BJ (cell line): ENCODE results near the gene SSRP1. TPM values are rescaled to one million over a fixed set of nuclear protein-coding genes. Genes with fewer than 3 reads are reported as not detected.

Source experiments
- CTCF ChIA-PET: fragments of 350-600 bp; formaldehyde crosslinking; extraction: SDS; loops from one replicate; lab custom pipeline; 2021; ENCODE audit warnings: antibody characterized with exemption, inconsistent platforms; lab: Yijun Ruan, JAX
- POLR2A ChIA-PET: fragments of 300-600 bp; sonication (Branson Sonifier 250); formaldehyde crosslinking; extraction: SDS; loops from one replicate; lab custom pipeline; 2021; ENCODE audit warnings: antibody characterized with exemption; lab: Charles Lee
- DNase-seq: peaks from one replicate; pipeline ENCODE4 v3.0.0-alpha.2; 2011; ENCODE audit warnings: low read depth
- H3K27me3 ChIP-seq: 2 replicates; pipeline ENCODE4 v1.6.0; 2011; ENCODE audit warnings: low read length; ENCODE audit not compliant: control insufficient read depth, insufficient read depth
- H3K36me3 ChIP-seq: 2 replicates; pipeline ENCODE4 v1.5.1; 2011; ENCODE audit warnings: low read length; ENCODE audit not compliant: control insufficient read depth, insufficient read depth
- H3K4me3 ChIP-seq: 2 replicates; pipeline ENCODE4 v1.5.1; 2011; ENCODE audit warnings: low read depth, mild to moderate bottlenecking, control low read depth, low read length
- polyA plus RNA-seq: library from polyadenylated mRNA; depleted of rRNA; stranded (reverse); fragments of >200 nt; gene quantifications from 2 replicates; pipeline ENCODE4 v1.2.3, GENCODE V29; 2011
- TF ChIP-seq, protein P1 (sequence below): IDR thresholded peaks from 2 replicates; pipeline ENCODE4 v1.5.1; 2011; ENCODE audit warnings: low read depth, mild to moderate bottlenecking, control low read depth, inconsistent platforms, low read length, moderate library complexity; ENCODE audit not compliant: insufficient read depth

Gene SSRP1
- polyA plus RNA-seq, 1 experiment, result 102 TPM

DNA sequence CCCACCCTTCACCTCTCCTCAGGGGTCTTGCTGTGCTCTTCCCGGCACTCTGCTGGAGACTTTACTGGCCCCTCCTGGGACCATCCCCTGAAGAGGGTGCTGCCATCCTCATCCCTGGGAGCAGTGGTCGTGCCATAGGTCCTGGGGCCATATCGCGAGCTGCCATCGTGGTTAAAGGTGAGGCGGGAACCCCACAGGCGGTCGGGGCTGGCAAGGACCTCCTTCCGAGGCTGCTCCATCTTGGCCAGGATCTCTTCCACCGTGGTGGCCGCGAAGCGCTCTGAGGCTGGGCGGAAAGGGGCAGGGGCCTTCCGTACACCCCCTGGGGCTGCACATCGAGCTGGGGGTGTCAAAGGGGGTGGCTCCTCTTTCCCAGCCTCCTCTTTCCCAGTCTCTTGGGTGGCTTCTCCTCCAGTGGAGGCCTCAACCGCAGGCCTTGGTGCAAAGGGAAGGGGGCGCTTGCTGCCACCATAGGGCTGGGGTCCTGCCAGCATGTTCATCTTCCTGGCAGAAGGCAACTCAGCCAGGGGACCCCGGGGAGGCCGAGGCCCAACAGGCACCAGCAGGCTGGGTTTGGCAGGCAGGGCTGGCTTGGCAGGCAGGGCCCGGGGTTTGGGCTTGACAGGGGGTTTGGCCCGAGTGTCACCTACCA lies 15.5 kb downstream of the SSRP1 start:
- Histone ChIP-seq H3K27me3 (no peaks in the 10 kb centered on the region), H3K4me3 (no peak overlapping the region), H3K36me3 (peaks cover 43% of the 10 kb centered on the region)
- no peak for DNase-seq
- ChIA-PET CTCF (interaction anchor here (1.3 to 1.5 kb wide), 3 partner anchors 26 to 42 kb away, joined by 3 to 4 read pairs (median 3); no protein-coding TSS in a partner anchor), POLR2A (interaction anchor here (0.6 kb wide), 1 partner anchor 9 kb away, joined by 3 read pairs; no protein-coding TSS in a partner anchor)
- TF ChIP-seq, protein P1, sequence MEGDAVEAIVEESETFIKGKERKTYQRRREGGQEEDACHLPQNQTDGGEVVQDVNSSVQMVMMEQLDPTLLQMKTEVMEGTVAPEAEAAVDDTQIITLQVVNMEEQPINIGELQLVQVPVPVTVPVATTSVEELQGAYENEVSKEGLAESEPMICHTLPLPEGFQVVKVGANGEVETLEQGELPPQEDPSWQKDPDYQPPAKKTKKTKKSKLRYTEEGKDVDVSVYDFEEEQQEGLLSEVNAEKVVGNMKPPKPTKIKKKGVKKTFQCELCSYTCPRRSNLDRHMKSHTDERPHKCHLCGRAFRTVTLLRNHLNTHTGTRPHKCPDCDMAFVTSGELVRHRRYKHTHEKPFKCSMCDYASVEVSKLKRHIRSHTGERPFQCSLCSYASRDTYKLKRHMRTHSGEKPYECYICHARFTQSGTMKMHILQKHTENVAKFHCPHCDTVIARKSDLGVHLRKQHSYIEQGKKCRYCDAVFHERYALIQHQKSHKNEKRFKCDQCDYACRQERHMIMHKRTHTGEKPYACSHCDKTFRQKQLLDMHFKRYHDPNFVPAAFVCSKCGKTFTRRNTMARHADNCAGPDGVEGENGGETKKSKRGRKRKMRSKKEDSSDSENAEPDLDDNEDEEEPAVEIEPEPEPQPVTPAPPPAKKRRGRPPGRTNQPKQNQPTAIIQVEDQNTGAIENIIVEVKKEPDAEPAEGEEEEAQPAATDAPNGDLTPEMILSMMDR, result no peak

DNA sequence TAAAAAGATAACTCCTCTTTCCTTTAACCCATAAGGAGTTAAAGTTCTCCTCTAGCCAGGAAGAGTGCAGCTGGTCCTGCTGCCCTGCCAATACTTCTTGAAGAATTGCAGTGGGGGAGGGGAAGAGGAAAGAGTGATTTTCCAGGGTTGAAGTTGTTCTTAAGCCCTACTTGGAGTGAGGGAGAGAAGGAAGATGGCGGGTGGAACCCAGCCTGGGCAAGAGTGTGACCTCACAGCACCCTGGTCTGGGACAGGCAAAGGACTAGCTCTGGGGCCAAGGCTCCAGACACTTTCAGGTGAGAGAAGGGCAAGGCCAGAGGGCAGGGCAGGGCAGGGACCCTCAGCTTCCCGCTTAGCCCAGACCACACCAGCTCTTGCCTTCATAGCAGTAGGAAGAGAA lies 17.5 kb downstream of the SSRP1 start:
- H3K4me3 ChIP-seq, result no peak overlapping the region
- peaks cover 59% of the 10 kb centered on the region for H3K36me3 ChIP-seq
- no peak for DNase-seq
- TF ChIP-seq, protein P1, result no peak
- no peaks in the 10 kb centered on the region for H3K27me3 ChIP-seq
- ChIA-PET POLR2A (no interaction called here), CTCF (interaction anchor here (1.0 to 1.4 kb wide), 2 partner anchors 40 to 1822 kb away, joined by 3 read pairs; no protein-coding TSS in a partner anchor)

DNA sequence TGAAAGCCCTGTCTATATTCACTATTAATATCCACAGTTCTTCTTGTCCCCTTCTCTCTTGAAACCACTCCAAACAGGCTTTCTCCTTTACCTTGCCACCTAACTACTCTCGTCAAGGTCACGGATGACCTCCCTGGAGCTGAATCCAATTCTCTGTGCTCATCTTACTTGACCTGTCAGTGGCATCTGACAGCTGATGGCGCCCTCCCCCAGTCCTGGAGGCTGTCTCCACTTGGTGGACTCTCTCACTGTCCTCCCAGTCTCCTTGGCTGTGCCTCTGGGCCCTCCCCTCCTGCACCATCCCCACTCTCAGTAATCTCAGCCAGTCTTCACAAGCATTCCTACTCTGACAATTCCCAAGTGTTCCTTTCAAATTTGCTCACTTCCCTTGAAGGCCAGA lies 19.7 kb downstream of the SSRP1 start:
- CTCF ChIA-PET, result no interaction called here
- TF ChIP-seq, protein P1, result no peak
- Histone ChIP-seq H3K27me3 (no peaks in the 10 kb centered on the region), H3K36me3 (peaks cover 66% of the 10 kb centered on the region), H3K4me3 (no peak overlapping the region)
- POLR2A ChIA-PET, result no interaction called here
- DNase-seq, result no peak

DNA sequence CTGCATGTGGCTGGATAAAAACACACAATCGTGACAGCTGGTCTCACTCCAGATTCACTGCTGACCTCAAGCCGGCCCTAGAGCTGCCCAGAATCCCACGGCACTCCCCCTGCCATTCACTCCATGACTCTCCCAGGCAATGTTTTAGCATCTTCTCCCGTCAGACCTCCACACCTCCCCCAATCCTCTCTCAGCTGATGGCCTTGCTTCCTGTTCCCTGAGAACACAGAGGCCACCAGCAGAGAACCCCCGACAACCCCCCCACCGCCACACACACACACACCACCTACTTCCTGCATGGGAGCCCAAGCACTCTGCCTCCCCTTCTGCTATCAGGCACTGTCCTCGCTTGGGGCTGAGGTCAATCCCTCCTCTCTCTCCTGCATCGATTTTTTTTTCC lies 20.2 kb downstream of the SSRP1 start:
- CTCF ChIA-PET, result no interaction called here
- POLR2A ChIA-PET, result no interaction called here
- Histone ChIP-seq H3K27me3 (no peaks in the 10 kb centered on the region), H3K4me3 (no peak overlapping the region), H3K36me3 (peaks cover 68% of the 10 kb centered on the region)
- DNase-seq, result no peak
- TF ChIP-seq, protein P1, result no peak

DNA sequence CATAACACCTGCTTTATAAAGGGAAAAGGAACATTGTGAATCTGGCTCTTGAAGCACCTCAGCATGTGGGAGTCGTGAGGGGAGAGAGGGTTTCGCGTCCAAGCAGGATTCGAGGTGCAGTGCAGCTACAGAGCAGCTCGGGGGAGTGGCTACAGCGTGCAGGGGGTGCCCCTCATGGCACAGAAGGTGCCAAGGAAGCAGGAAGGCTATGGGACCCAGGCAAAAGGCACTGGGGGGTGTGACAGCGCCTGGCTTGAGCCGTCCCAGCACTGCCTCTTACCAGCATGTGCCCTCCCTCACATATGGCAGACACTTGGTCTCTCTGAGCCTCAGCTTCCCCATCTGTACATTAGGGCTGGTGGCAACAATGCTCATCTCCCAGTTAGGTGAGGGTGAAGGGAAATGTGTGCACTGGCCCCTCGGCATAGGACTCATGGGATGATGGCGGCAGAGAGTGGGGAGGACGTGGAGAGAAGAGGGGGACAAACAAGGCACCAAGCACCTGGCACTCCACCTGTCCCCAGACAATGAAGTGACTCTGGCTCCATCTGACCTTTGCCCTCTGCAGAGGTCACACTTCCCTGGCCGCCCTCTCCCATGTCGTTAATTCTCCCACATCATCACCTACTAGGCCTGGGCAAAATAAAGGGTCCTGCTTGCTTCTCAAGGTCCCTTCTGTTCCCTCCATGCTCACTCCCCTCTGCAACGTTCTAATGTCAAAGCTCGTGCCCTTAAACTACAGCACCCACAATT lies 21.3 kb downstream of the SSRP1 start:
- TF ChIP-seq, protein P1, result no peak
- Histone ChIP-seq H3K36me3 (peaks cover 72% of the 10 kb centered on the region), H3K4me3 (no peak overlapping the region), H3K27me3 (no peaks in the 10 kb centered on the region)
- ChIA-PET POLR2A (no interaction called here), CTCF (no interaction called here)
- no peak for DNase-seq
